Left ventricle myocardium inferior (tissue), 1 donor: Measurements from ENCODE around the gene SBF2. TPM values are rescaled to one million over a fixed set of nuclear protein-coding genes. Genes with fewer than 3 reads are reported as not detected.
A peak's percentile ranks its signal among the peaks of the same experiment; 100 is the strongest.

Source experiments
- DNase-seq: peaks from one replicate; pipeline ENCODE4 v3.0.0-alpha.2; 2020
- H3K27ac ChIP-seq: fragments of 200-600 bp; replicated peaks from 2 replicates; pipeline ENCODE4 v1.8.0; 2021
- H3K27me3 ChIP-seq: fragments of 200-600 bp; 2 replicates; pipeline ENCODE4 v1.8.0; 2021; ENCODE audit warnings: low read depth
- H3K36me3 ChIP-seq: fragments of 200-600 bp; 2 replicates; pipeline ENCODE4 v1.8.0; 2021
- H3K4me1 ChIP-seq: fragments of 200-600 bp; 2 replicates; pipeline ENCODE4 v1.8.0; 2021
- H3K4me3 ChIP-seq: fragments of 200-600 bp; 2 replicates; pipeline ENCODE4 v1.8.0; 2021; ENCODE audit warnings: mild to moderate bottlenecking, moderate library complexity
- H3K9me3 ChIP-seq: fragments of 200-600 bp; replicated peaks from 2 replicates; pipeline ENCODE4 v1.8.0; 2021
- CTCF ChIP-seq: fragments of 200-600 bp; IDR thresholded peaks from 2 replicates; pipeline ENCODE4 v1.8.0; 2021; ENCODE audit warnings: antibody characterized with exemption, mild to moderate bottlenecking, borderline replicate concordance
- intact Hi-C: fragments of 100-400 bp; cut with micrococcal nuclease; formaldehyde crosslinking; loops from one replicate; pipeline ENCODE4 v1.11.0; 2022
- total RNA-seq: library from RNA; stranded (reverse); fragmentation: NEBNext Ultra II Directional; extraction: Animal tissue kit (Norgen Biotek cat#: 25700); gene quantifications from one replicate; pipeline ENCODE4 v1.2.1, GENCODE V29; 2021
- donor health status: DM: no; HTN: yes; CAD: no; lungs with severe emphysema.

The SBF2 gene
- total RNA-seq, 1 donor from 2014 or later, result 17.8 TPM

DNA sequence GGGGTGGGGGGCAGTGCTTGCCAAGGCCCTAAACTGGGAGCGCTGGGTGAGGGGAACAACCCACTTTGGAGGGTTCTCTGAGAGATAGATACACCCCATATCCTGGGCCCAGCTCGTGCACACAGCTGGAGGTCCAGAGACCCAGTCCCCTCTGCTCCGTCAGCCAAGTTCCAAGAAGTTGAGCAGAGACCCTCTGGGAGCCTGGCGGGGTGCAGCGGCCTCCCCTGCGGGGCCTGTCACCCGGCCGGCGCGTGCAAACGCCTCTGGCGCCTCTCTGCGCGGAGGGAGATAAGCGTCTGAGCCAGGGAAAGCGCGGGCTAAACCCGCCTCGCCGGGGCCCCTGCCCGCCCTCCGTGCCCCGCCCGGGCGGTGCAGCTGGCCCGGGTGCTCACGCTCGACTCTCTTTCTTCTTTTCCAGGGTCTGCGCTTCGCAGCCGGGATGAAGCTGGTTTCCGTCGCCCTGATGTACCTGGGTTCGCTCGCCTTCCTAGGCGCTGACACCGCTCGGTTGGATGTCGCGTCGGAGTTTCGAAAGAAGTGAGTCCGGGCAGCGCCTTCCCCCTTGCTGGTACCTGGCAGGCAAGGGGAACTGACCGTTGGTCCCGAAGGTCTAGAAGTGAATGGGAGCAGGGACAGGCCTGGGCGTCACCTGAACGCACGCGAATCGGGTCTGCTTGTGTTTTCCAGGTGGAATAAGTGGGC, 11.4 kb upstream of the SBF2 start:
- peaks cover 83% of the 10 kb centered on the region for H3K4me1 ChIP-seq
- peak overlapping the region; percentile 91 for H3K27ac ChIP-seq
- DNase-seq, result peak; percentile 35
- H3K9me3 ChIP-seq, result no peaks in the 10 kb centered on the region
- H3K36me3 ChIP-seq, result no peaks in the 10 kb centered on the region
- peak overlapping the region; percentile 82 for H3K4me3 ChIP-seq
- H3K27me3 ChIP-seq, result no peaks in the 10 kb centered on the region
- intact Hi-C loops, result loop anchor here (5.0 kb wide), 1 partner anchor 98 kb away; no protein-coding TSS in a partner anchor
- no peak for TF ChIP-seq CTCF

GRCh38 chr11:10304495-10305261, 10.7 kb upstream of the SBF2 start, which contains the start of gene ADM:
TSS of gene ADM (plus strand) at chr11:10305073. CDS start at chr11:10305701, 628 bp downstream.
- peak; percentile 70 for TF ChIP-seq CTCF
- DNase-seq, result peak; percentile 91
- Histone ChIP-seq H3K4me1 (peaks cover 76% of the 10 kb centered on the region), H3K9me3 (no peaks in the 10 kb centered on the region), H3K4me3 (peak within 1 kb of the TSS; percentile 82), H3K36me3 (no peaks in the 10 kb centered on the region), H3K27me3 (no peaks in the 10 kb centered on the region), H3K27ac (peak within 1 kb of the TSS; percentile 91)
- intact Hi-C loops, result loop anchor here (5.0 kb wide), 1 partner anchor 97 kb away; no protein-coding TSS in a partner anchor

- peak; percentile 28 for DNase-seq
- intact Hi-C loops, result no loop called here
- peaks cover 67% of the 10 kb centered on the region for H3K4me1 ChIP-seq
- peak overlapping the region; percentile 82 for H3K4me3 ChIP-seq
- H3K9me3 ChIP-seq, result no peaks in the 10 kb centered on the region
- no peaks in the 10 kb centered on the region for H3K27me3 ChIP-seq
- H3K36me3 ChIP-seq, result no peaks in the 10 kb centered on the region
- TF ChIP-seq CTCF, result no peak
- peak overlapping the region; percentile 91 for H3K27ac ChIP-seq
Observed at GRCh38 chr11:10303558-10304363, 9.7 kb upstream of the SBF2 start.

DNA sequence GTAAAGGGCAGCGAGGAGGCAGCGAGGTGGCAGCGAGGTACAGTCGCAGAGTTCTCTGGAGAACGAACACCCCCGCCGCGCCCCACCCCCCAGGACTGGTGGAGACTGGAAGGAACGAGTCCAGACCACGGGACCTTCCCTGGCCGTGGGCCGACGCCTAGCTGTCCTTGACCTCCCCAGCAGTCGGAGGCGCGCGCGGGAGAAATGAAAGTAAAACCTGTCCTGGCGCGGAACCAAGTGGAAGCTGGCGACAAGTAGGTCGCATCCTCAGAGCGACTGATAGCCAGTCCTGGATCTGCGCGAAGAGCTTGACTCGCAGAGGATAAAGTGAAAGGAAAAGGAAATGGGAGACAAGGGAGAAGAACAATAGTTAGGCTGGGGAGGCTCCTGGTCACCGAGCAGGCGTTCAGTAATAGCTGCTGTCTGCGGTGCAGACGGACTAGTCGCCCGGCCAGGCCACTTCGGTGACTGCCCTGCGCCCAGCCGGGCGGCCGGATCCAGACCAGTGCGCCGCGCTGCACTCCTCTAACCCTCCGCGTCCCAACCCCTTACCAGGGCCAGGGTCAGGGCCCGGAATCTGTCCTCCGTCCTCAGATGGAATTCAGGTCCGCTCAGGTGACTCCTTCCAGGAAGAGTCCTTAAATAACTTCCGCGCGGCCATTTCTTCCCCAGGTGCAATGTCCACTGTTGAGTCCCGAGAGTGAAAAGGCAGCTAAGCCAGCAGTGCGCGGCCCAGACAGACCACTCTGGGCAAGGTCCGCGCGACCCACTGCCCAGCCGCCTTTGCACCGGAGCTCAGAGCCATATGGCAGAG, 8.9 kb upstream of the SBF2 start:
- intact Hi-C loops, result no loop called here
- Histone ChIP-seq H3K9me3 (no peaks in the 10 kb centered on the region), H3K4me3 (peak overlapping the region; percentile 82), H3K4me1 (peaks cover 59% of the 10 kb centered on the region), H3K27ac (peak overlapping the region; percentile 91), H3K36me3 (no peaks in the 10 kb centered on the region), H3K27me3 (no peaks in the 10 kb centered on the region)
- peak; percentile 89 for DNase-seq
- TF ChIP-seq CTCF, result peak; percentile 12

- peak overlapping the region; percentile 91 for H3K27ac ChIP-seq
- no peaks in the 10 kb centered on the region for H3K9me3 ChIP-seq
- H3K4me1 ChIP-seq, result peaks cover 53% of the 10 kb centered on the region
- no peak for TF ChIP-seq CTCF
- peak overlapping the region; percentile 82 for H3K4me3 ChIP-seq
- no peak for DNase-seq
- intact Hi-C loops, result no loop called here
- no peaks in the 10 kb centered on the region for H3K27me3 ChIP-seq
- H3K36me3 ChIP-seq, result no peaks in the 10 kb centered on the region
Observed at GRCh38 chr11:10302359-10302743, 8.3 kb upstream of the SBF2 start.
